GM13976 (cell line): ENCODE data around the gene MBNL3.

ENCODE experiments used
- DNase-seq: peaks from one replicate; pipeline ENCODE4 v3.0.0; 2012; ENCODE audit warnings: low spot score
- CTCF ChIP-seq: IDR thresholded peaks from 2 replicates; pipeline ENCODE4 v1.5.1; 2012; ENCODE audit warnings: borderline replicate concordance, mild to moderate bottlenecking; ENCODE audit not compliant: insufficient read depth; ENCODE audit errors: extremely low read depth, missing control alignments, control extremely low read depth
- in situ Hi-C: fragments of 300-500 bp; cut with MboI; formaldehyde crosslinking; loops from one replicate; pipeline ENCODE4 v1.12.0; 2022; ENCODE audit warnings: low sequenced_read_pairs, mixed read lengths, inconsistent platforms; ENCODE audit not compliant: unreplicated experiment

MBNL3 gene

GRCh38 chrX:132400706-132401105, 88.1 kb downstream of the MBNL3 start:
- DNase-seq = no peak
- in situ Hi-C loops = no loop called here
- TF ChIP-seq CTCF = no peak

GRCh38 chrX:132395645-132396044, 93.2 kb downstream of the MBNL3 start:
- TF ChIP-seq CTCF = no peak
- DNase-seq = no peak
- in situ Hi-C loops = no loop called here

- no peak for DNase-seq
- TF ChIP-seq CTCF = no peak
- in situ Hi-C loops = no loop called here
Measured at GRCh38 chrX:132395026-132395425, 93.8 kb downstream of the MBNL3 start.

- no peak for TF ChIP-seq CTCF
- in situ Hi-C loops = no loop called here
- no peak for DNase-seq
Measured at GRCh38 chrX:132394591-132394990, 94.2 kb downstream of the MBNL3 start.

GRCh38 chrX:132393992-132394391, 94.8 kb downstream of the MBNL3 start:
- no peak for DNase-seq
- TF ChIP-seq CTCF = no peak
- in situ Hi-C loops = no loop called here

GRCh38 chrX:132393485-132393884, 95.4 kb downstream of the MBNL3 start:
- in situ Hi-C loops = no loop called here
- no peak for DNase-seq
- TF ChIP-seq CTCF = no peak

- no peak for TF ChIP-seq CTCF
- DNase-seq = no peak
- in situ Hi-C loops = no loop called here
Measured at GRCh38 chrX:132393085-132393484, 95.8 kb downstream of the MBNL3 start.
